ENCODE results near the gene CPLX3. TPM values are rescaled to one million over a fixed set of nuclear protein-coding genes. Genes with fewer than 3 reads are reported as not detected.

CPLX3 gene
- total and polyA plus RNA-seq, 2 of the 8 experiments (the other 6 are each of a cell fraction or from before 2014, with no cell fraction given), result 0.17 TPM; not detected in 1

DNA sequence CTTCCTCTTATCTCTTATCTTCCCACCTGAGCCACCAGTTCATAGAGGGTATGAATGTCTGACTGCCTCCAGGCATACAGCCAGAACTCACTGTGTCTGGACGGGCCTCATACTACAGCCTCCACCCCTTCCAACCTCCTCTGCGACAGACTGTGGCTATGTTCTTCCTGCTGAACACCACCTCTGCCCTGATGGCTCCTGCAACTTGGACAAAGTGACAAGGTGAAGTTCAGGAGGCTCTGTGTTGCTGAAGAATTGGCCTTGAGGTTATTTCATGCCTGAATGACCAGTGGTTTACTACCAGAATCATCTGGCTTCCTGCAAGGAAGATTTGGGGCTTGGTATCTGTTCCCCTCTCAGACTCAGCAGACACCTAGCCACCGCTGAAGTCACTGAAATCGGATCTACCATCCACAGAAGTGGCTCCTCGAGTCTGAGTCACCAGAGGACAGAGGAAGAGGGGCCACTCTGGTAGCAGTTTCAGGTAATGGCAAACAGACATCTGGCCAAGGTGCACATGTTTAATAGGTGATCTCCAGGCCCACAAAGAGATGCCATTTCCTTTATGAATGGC is 30.7 kb downstream of the CPLX3 start:
- Histone ChIP-seq H3K79me1 (ENCODE audit: low read depth, low read length) (peaks cover 6% of the 10 kb centered on the region), H3K14ac (ENCODE audit: insufficient read length) (no peak overlapping the region), H3K56ac (replicated peaks; ENCODE audit: insufficient read length, low read depth, low read length) (no peak overlapping the region), H3K4ac (replicated peaks; ENCODE audit: insufficient read length, low read depth, low read length) (no peak overlapping the region), H4K91ac (replicated peaks; ENCODE audit: insufficient read length, low read length) (no peak overlapping the region), H2AFZ (ENCODE audit: low read length) (no peak overlapping the region), H3K4me3 (ENCODE audit: extremely low read depth in 1 of 4, insufficient read depth in 2 of 4, low read depth in 3 of 4, low read length in 4 of 4) (no peak overlapping the region), H3K9ac (replicated peaks in 1 of 4; ENCODE audit: extremely low read depth in 1 of 4, low read depth in 3 of 4, low read length in 3 of 4) (no peak overlapping the region), H3K4me1 (replicated peaks in 1 of 4; ENCODE audit: control insufficient read depth in 3 of 4, insufficient read depth in 4 of 4, low read length in 3 of 4) (peaks cover 0 to 1% (median 0%) of the 10 kb centered on the region in 4 experiments; a peak in 1 of 7 replicates), H3K4me2 (ENCODE audit: insufficient read depth in 1 of 2, low read depth in 2 of 2, low read length in 2 of 2) (no peak overlapping the region), H3K27me3 (replicated peaks in 1 of 4; ENCODE audit: control insufficient read depth in 3 of 4, extremely low read depth in 1 of 4, insufficient read depth in 3 of 4, low read length in 3 of 4) (no peaks in the 10 kb centered on the region), H2BK15ac (ENCODE audit: low read length) (no peak overlapping the region), H2BK20ac (ENCODE audit: low read length) (no peak overlapping the region), H2AK5ac (ENCODE audit: low read depth, low read length) (no peak overlapping the region), H2BK12ac (ENCODE audit: low read depth, low read length) (no peak overlapping the region), H3K23me2 (ENCODE audit: low read depth, low read length) (no peaks in the 10 kb centered on the region), H3K9me3 (ENCODE audit: insufficient read depth in 2 of 2, low read depth in 1 of 2, low read length in 1 of 2) (no peaks in the 10 kb centered on the region), H4K5ac (ENCODE audit: insufficient read length, low read depth, low read length) (no peak overlapping the region), H3K36me3 (ENCODE audit: control insufficient read depth in 2 of 4, insufficient read depth in 4 of 4, low read length in 3 of 4) (peaks cover 2 to 11% (median 7%) of the 10 kb centered on the region in 4 experiments; a peak in 6 of 8 replicates), H3K27ac (ENCODE audit: low read depth, low read length) (no peak overlapping the region), H2BK5ac (ENCODE audit: low read depth, low read length) (no peak overlapping the region), H4K20me1 (replicated peaks in 1 of 2; ENCODE audit: control insufficient read depth in 1 of 2, insufficient read depth in 2 of 2, low read length in 2 of 2) (peaks cover 0 to 7% of the 10 kb centered on the region in 2 experiments), H4K8ac (ENCODE audit: extremely low read depth, insufficient read depth, low read length) (no peak overlapping the region), H2BK120ac (replicated peaks; ENCODE audit: low read depth, low read length) (no peak overlapping the region), H3K23ac (ENCODE audit: insufficient read length) (no peak overlapping the region), H3K18ac (ENCODE audit: extremely low read depth, low read length) (no peak overlapping the region), H3K79me2 (ENCODE audit: control insufficient read depth in 1 of 2, insufficient read depth in 2 of 2, low read length in 2 of 2) (peaks cover 0 to 4% of the 10 kb centered on the region in 2 experiments; a peak in 1 of 4 replicates)
- WGBS, 2 experiments (ENCODE audit: extremely low coverage in 1 of 2, insufficient coverage in 1 of 2, insufficient read length in 1 of 2, insufficient replicate concordance in 2 of 2, low coverage in 1 of 2, low lambda C conversion rate in 2 of 2, missing lambda C conversion rate in 1 of 2), result 88% methylated on average over 5 of the region's 5 CpGs; no CpG with 5 or more reads in 1 of the 2 experiments
- ChIA-PET CTCF (ENCODE audit: partially characterized antibody) (interaction anchor here (0.8 to 4.9 kb wide), 8 partner anchors 11 to 87 kb away, joined by 3 to 24 read pairs (median 4); partner anchors contain the start of gene ULK3), POLR2A (ENCODE audit: partially characterized antibody) (interaction anchor here (1.0 to 2.3 kb wide), 3 partner anchors 13 to 49 kb away, joined by 3 to 6 read pairs (median 4); partner anchors contain the start of genes FAM219B and ULK3)
- DNase-seq (ENCODE audit: low read depth in 1 of 2, low spot score in 2 of 2) (no peak), FAIRE-seq (no peak)
- no peak for TF ChIP-seq CEBPB (IDR thresholded peaks at IDR 0.05; ENCODE audit: low read depth, low read length)
- TF ChIP-seq SP1 (IDR thresholded peaks at IDR 0.05; ENCODE audit: low read depth, low read length), result no peak
- TF ChIP-seq RBBP5 (IDR thresholded peaks at IDR 0.05; ENCODE audit: borderline replicate concordance, low read depth, low read length), result no peak

All from H1 (cell line).